Activated CD4-positive, alpha-beta T cell treated with anti-CD3 and anti-CD28 coated beads, Interleukin-2, amount 50 U/mL, for 24 hours (primary cell): ENCODE data around the gene STARD10.
"Not testable (repeated sequence)": the region's sequence is repeated elsewhere in the genome, so short reads cannot be mapped to it uniquely, and the experiment has no call there.

Experiments used
- DNase-seq, 2 donors: peaks; one replicate each; pipeline ENCODE4 v3.0.0-alpha.2; 2020; ENCODE audit warnings: low read depth in 1 of 2, low spot score in 1 of 2

The STARD10 gene

GRCh38 chr11:72826191-72826941 is 32.5 kb upstream of the STARD10 start:
- DNase-seq = no peak

GRCh38 chr11:72825661-72826060 is 31.8 kb upstream of the STARD10 start:
- DNase-seq = no peak

GRCh38 chr11:72824811-72825505 is 31.1 kb upstream of the STARD10 start:
- DNase-seq = no peak

GRCh38 chr11:72824020-72824419 is 30.2 kb upstream of the STARD10 start:
- no peak for DNase-seq

GRCh38 chr11:72823105-72823804 is 29.4 kb upstream of the STARD10 start:
- no peak for DNase-seq

- DNase-seq = peak; percentile 66 to 85
These were observed 28.3 kb upstream of the STARD10 start for GRCh38 chr11:72821920-72822799.

GRCh38 chr11:72821221-72821919 is 27.5 kb upstream of the STARD10 start:
- DNase-seq = no peak

GRCh38 chr11:72820439-72821139 is 26.7 kb upstream of the STARD10 start:
- DNase-seq = no peak

GRCh38 chr11:72818971-72819370 is 25.1 kb upstream of the STARD10 start:
- no peak for DNase-seq

- DNase-seq = no peak
These were observed 24.1 kb upstream of the STARD10 start for GRCh38 chr11:72817966-72818365.

- no peak for DNase-seq
These were observed 22.6 kb upstream of the STARD10 start for GRCh38 chr11:72816404-72816990.

- no peak for DNase-seq
These were observed 21.3 kb upstream of the STARD10 start for GRCh38 chr11:72815110-72815618.

- DNase-seq = peak; percentile 78 to 92
These were observed 20.7 kb upstream of the STARD10 start, which contains the start of gene ATG16L2 for GRCh38 chr11:72814286-72815109. Gene ATG16L2, plus strand, starts transcription at chr11:72814411. Its CDS starts 35 bp downstream, at chr11:72814446.

- peak in 1 of 2 donors; percentile 71 for DNase-seq
These were observed 20.0 kb upstream of the STARD10 start for GRCh38 chr11:72813740-72814285.

- peak; percentile 44 to 68 for DNase-seq
These were observed 19.3 kb upstream of the STARD10 start for GRCh38 chr11:72812967-72813739.

GRCh38 chr11:72812604-72812966 is 18.7 kb upstream of the STARD10 start:
- DNase-seq = no peak

- DNase-seq = not testable (repeated sequence)
These were observed 17.8 kb upstream of the STARD10 start for GRCh38 chr11:72811686-72812085.
